Measurements from ENCODE around the gene WSB1. TPM values are rescaled to one million over a fixed set of nuclear protein-coding genes. Genes with fewer than 3 reads are reported as not detected.
A peak's percentile ranks its signal among the peaks of the same experiment; 100 is the strongest.

Gene WSB1
- total and polyA plus RNA-seq, 2 of the 8 experiments (the other 6 are each of a cell fraction or from before 2014, with no cell fraction given), result 113 to 140 TPM

- H3K23me2 ChIP-seq (ENCODE audit: low read depth, low read length), result no peaks in the 10 kb centered on the region
Measured at GRCh38 chr17:27324771-27325339, 30.9 kb downstream of the WSB1 start.

More at GRCh38 chr17:27324771-27325339, 30.9 kb downstream of the WSB1 start:
- Histone ChIP-seq H3K56ac (replicated peaks; ENCODE audit: insufficient read length, low read depth, low read length) (no peak overlapping the region), H3K9ac (replicated peaks in 1 of 4; ENCODE audit: extremely low read depth in 1 of 4, low read depth in 3 of 4, low read length in 3 of 4) (no peak overlapping the region), H2AK5ac (ENCODE audit: low read depth, low read length) (no peak overlapping the region), H2AFZ (ENCODE audit: low read length) (no peak overlapping the region), H3K27me3 (replicated peaks in 1 of 4; ENCODE audit: control insufficient read depth in 3 of 4, extremely low read depth in 1 of 4, insufficient read depth in 3 of 4, low read length in 3 of 4) (no peaks in the 10 kb centered on the region), H2BK15ac (ENCODE audit: low read length) (no peak overlapping the region), H4K8ac (ENCODE audit: extremely low read depth, insufficient read depth, low read length) (peak overlapping the region; percentile 90), H3K4me2 (ENCODE audit: insufficient read depth in 1 of 2, low read depth in 2 of 2, low read length in 2 of 2) (no peak overlapping the region), H4K5ac (ENCODE audit: insufficient read length, low read depth, low read length) (no peak overlapping the region), H3K36me3 (ENCODE audit: control insufficient read depth in 2 of 4, insufficient read depth in 4 of 4, low read length in 3 of 4) (no peaks in the 10 kb centered on the region), H3K4me1 (replicated peaks in 1 of 4; ENCODE audit: control insufficient read depth in 3 of 4, insufficient read depth in 4 of 4, low read length in 3 of 4) (peaks cover 0 to 1% (median 0%) of the 10 kb centered on the region in 4 experiments; a peak in 1 of 7 replicates), H3K14ac (ENCODE audit: insufficient read length) (no peak overlapping the region), H3K4me3 (ENCODE audit: extremely low read depth in 1 of 4, insufficient read depth in 2 of 4, low read depth in 3 of 4, low read length in 4 of 4) (no peak overlapping the region), H4K91ac (replicated peaks; ENCODE audit: insufficient read length, low read length) (no peak overlapping the region), H2BK120ac (replicated peaks; ENCODE audit: low read depth, low read length) (no peak overlapping the region), H3K79me2 (ENCODE audit: control insufficient read depth in 1 of 2, insufficient read depth in 2 of 2, low read length in 2 of 2) (no peaks in the 10 kb centered on the region), H3K27ac (ENCODE audit: low read depth, low read length) (no peak overlapping the region), H2BK12ac (ENCODE audit: low read depth, low read length) (no peak overlapping the region), H3K23ac (ENCODE audit: insufficient read length) (no peak overlapping the region), H3K18ac (ENCODE audit: extremely low read depth, low read length) (no peak overlapping the region), H3K9me3 (ENCODE audit: insufficient read depth in 2 of 2, low read depth in 1 of 2, low read length in 1 of 2) (no peaks in the 10 kb centered on the region), H3K79me1 (ENCODE audit: low read depth, low read length) (no peaks in the 10 kb centered on the region), H3K4ac (replicated peaks; ENCODE audit: insufficient read length, low read depth, low read length) (no peak overlapping the region), H2BK5ac (ENCODE audit: low read depth, low read length) (no peak overlapping the region), H2BK20ac (ENCODE audit: low read length) (no peak overlapping the region), H4K20me1 (replicated peaks in 1 of 2; ENCODE audit: control insufficient read depth in 1 of 2, insufficient read depth in 2 of 2, low read length in 2 of 2) (no peaks in the 10 kb centered on the region)
- FAIRE-seq (no peak), DNase-seq (ENCODE audit: low read depth in 1 of 2, low spot score in 2 of 2) (peak in 1 of 2 experiments; percentile 37)
- POLR2A ChIA-PET (ENCODE audit: partially characterized antibody), result interaction anchor here (2.1 kb wide), 1 partner anchor 31 kb away, joined by 16 read pairs; the partner anchor contains the start of gene WSB1
- no peak for TF ChIP-seq EGR1 (IDR thresholded peaks at IDR 0.05; ENCODE audit: borderline replicate concordance, low read depth, low read length)
- no peak for TF ChIP-seq JUN (IDR thresholded peaks at IDR 0.05; ENCODE audit: low read depth, low read length)
- TF ChIP-seq POLR2A (IDR thresholded peaks at IDR 0.05; ENCODE audit: control extremely low read depth in 1 of 2, low read depth in 2 of 2, low read length in 2 of 2), result no peak
- CTCF ChIA-PET (ENCODE audit: partially characterized antibody), result interaction anchor here (1.6 kb wide), 1 partner anchor 88 kb away, joined by 5 read pairs; no protein-coding TSS in a partner anchor
- WGBS, 2 experiments (ENCODE audit: extremely low coverage in 1 of 2, insufficient coverage in 1 of 2, insufficient read length in 1 of 2, insufficient replicate concordance in 2 of 2, low coverage in 1 of 2, low lambda C conversion rate in 2 of 2, missing lambda C conversion rate in 1 of 2), result 84% methylated on average over 5 of the region's 5 CpGs; no CpG with 5 or more reads in 1 of the 2 experiments

All from H1 (cell line).